PC-9 (cell line): ENCODE measurements around the gene AVL9. TPM values are rescaled to one million over a fixed set of nuclear protein-coding genes. Genes with fewer than 3 reads are reported as not detected.

Source experiments
- Bru-seq: library from RNA; stranded (reverse); fragments of 400-500 nt; gene quantifications from one replicate; lab custom pipeline; 2021; lab: Mats Ljungman, UMichigan
- BruChase-seq, 2 experiments: library from RNA; stranded (reverse); fragments of 400-500 nt; gene quantifications; one replicate each; lab custom pipeline; 2021; lab: Mats Ljungman, UMichigan
- BruUV-seq: library from RNA; stranded (reverse); fragments of 400-500 nt; replicated peaks from 2 replicates; lab custom pipeline; 2021; lab: Mats Ljungman, UMichigan
- CTCF ChIA-PET: fragments of 300-600 bp; sonication (Branson Sonifier 250); formaldehyde crosslinking; loops from one replicate; lab custom pipeline; 2022; ENCODE audit warnings: antibody characterized with exemption; lab: Charles Lee
- POLR2A ChIA-PET: fragments of 300-600 bp; sonication (Branson Sonifier 250); formaldehyde crosslinking; loops from one replicate; lab custom pipeline; 2022; ENCODE audit warnings: antibody characterized with exemption; ENCODE audit not compliant: unreplicated experiment; lab: Charles Lee
- DNase-seq, 2 experiments: peaks; one replicate each; pipeline versions ENCODE4 v3.0.0 to v3.0.0-alpha.2; 2015 to 2022; ENCODE audit warnings: mixed read lengths in 1 of 2
- H2AFZ ChIP-seq: fragments of 200-600 bp; sonication (generic); 2 replicates; pipeline ENCODE4 v1.8.1; 2017; ENCODE audit warnings: antibody characterized with exemption
- H3F3A ChIP-seq: fragments of 200-600 bp; sonication (generic); 2 replicates; pipeline ENCODE4 v1.8.1; 2017; ENCODE audit warnings: antibody characterized with exemption, mild to moderate bottlenecking, low read depth; ENCODE audit not compliant: insufficient read depth
- H3K27ac ChIP-seq: fragments of 200-600 bp; sonication (generic); 2 replicates; pipeline ENCODE4 v1.6.1; 2016; ENCODE audit warnings: mixed run types
- H3K27me3 ChIP-seq: fragments of 200-600 bp; sonication (generic); 2 replicates; pipeline ENCODE4 v1.6.1; 2016; ENCODE audit warnings: low read depth, mixed run types; ENCODE audit not compliant: insufficient read depth
- H3K36me3 ChIP-seq: fragments of 200-600 bp; sonication (generic); 2 replicates; pipeline ENCODE4 v1.6.1; 2016; ENCODE audit warnings: low read depth, mixed run types
- H3K4me1 ChIP-seq: fragments of 200-600 bp; sonication (generic); replicated peaks from 2 replicates; pipeline ENCODE4 v1.6.1; 2016; ENCODE audit warnings: mixed run types; ENCODE audit not compliant: insufficient read depth
- H3K4me2 ChIP-seq: fragments of 200-600 bp; sonication (generic); 2 replicates; pipeline ENCODE4 v1.6.1; 2017; ENCODE audit warnings: mixed run types
- H3K4me3 ChIP-seq: fragments of 200-600 bp; sonication (generic); 2 replicates; pipeline ENCODE4 v1.6.1; 2016; ENCODE audit warnings: mixed run types
- H3K79me2 ChIP-seq: fragments of 200-600 bp; sonication (generic); 2 replicates; pipeline ENCODE4 v1.6.1; 2017; ENCODE audit warnings: low read depth, mixed run types
- H3K9me2 ChIP-seq: fragments of 200-600 bp; sonication (generic); 2 replicates; pipeline ENCODE4 v1.8.1; 2017; ENCODE audit warnings: mild to moderate bottlenecking; ENCODE audit not compliant: insufficient read depth
- H3K9me3 ChIP-seq: fragments of 200-600 bp; sonication (generic); 2 replicates; pipeline ENCODE4 v1.8.1; 2016; ENCODE audit warnings: low read depth; ENCODE audit not compliant: insufficient read depth
- H4K20me1 ChIP-seq: fragments of 200-600 bp; sonication (generic); 2 replicates; pipeline ENCODE4 v1.8.1; 2017; ENCODE audit not compliant: insufficient read depth
- CTCF ChIP-seq: fragments of 200-600 bp; sonication (generic); conservative IDR thresholded peaks from 2 replicates; pipeline ENCODE4 v1.6.1; 2017; ENCODE audit warnings: mixed run types, antibody characterized with exemption, mild to moderate bottlenecking, moderate library complexity
- EZH2 ChIP-seq: fragments of 200-600 bp; sonication (generic); IDR thresholded peaks from 2 replicates; pipeline ENCODE4 v1.8.0; 2017; ENCODE audit warnings: antibody characterized with exemption, low read depth
- intact Hi-C: fragments of 100-400 bp; cut with micrococcal nuclease; formaldehyde crosslinking; loops from one replicate; pipeline ENCODE4 v1.10.0; 2022; ENCODE audit not compliant: unreplicated experiment
- long read RNA-seq: library from polyadenylated mRNA; stranded (forward); transcript quantifications from one replicate; pipeline ENCODE4 v2.0.0, GENCODE V29; 2022
- total RNA-seq: library from RNA; stranded (reverse); gene quantifications from 2 replicates; pipeline ENCODE4 v1.2.3, GENCODE V29; 2021

AVL9 gene
- total RNA-seq (57.1 and 68.8 TPM in 2 replicates), Bru-seq, nascent RNA (percentile 94 among the genes with signal in this experiment), BruChase-seq, experiment 1, labeled RNA remaining after a 2-hour chase (percentile 94 among the genes with signal in this experiment), BruChase-seq, experiment 2, labeled RNA remaining after a 6-hour chase (percentile 82 among the genes with signal in this experiment)
- long read RNA-seq, partial matches to known transcripts, result 2 of 13 reads
- long read RNA-seq, other reads (novel, unspliced or antisense), result 11 of 13 reads

GRCh38 chr7:32495298-32496051, at the start of gene AVL9:
TSS of gene AVL9 (plus strand) at chr7:32495489. CDS start at chr7:32495710, 221 bp downstream.
- H2AFZ ChIP-seq, result peak within 1 kb of the TSS; percentile 100
- peak; percentile 89 to 100 for DNase-seq
- no peaks in the 10 kb centered on the region for H3K9me2 ChIP-seq
- H4K20me1 ChIP-seq, result peaks cover 13% of the 10 kb centered on the region
- peaks cover 37% of the 10 kb centered on the region for H3K4me1 ChIP-seq
- H3K27me3 ChIP-seq, result no peaks in the 10 kb centered on the region
- H3K9me3 ChIP-seq, result peaks cover 3% of the 10 kb centered on the region; the same call in 1 of the 2 replicates
- ChIA-PET CTCF (interaction anchor here (0.6 to 0.7 kb wide), 3 partner anchors 351 to 1694 kb away, joined by 3 to 8 read pairs (median 5); no protein-coding TSS in a partner anchor), POLR2A (interaction anchor here (0.6 to 1.0 kb wide), 6 partner anchors 8 to 163 kb away, joined by 3 to 15 read pairs (median 5); no protein-coding TSS in a partner anchor)
- H3K27ac ChIP-seq, result peak within 1 kb of the TSS; percentile 80
- H3K4me3 ChIP-seq, result peak within 1 kb of the TSS; percentile 92
- no peak for TF ChIP-seq CTCF
- no peak for TF ChIP-seq EZH2
- BruUV-seq, result no TSS peak
- H3K36me3 ChIP-seq, result no peaks in the 10 kb centered on the region
- peak within 1 kb of the TSS; percentile 94 for H3K4me2 ChIP-seq
- H3K79me2 ChIP-seq, result peaks cover 58% of the 10 kb centered on the region
- peaks cover 19% of the 10 kb centered on the region for H3F3A ChIP-seq
- intact Hi-C loops, result loop anchor here (2.0 to 10.0 kb wide), 7 partner anchors 57 to 549 kb away; partner anchors contain the start of gene KBTBD2

- no TSS peak for BruUV-seq
- Histone ChIP-seq H3F3A (no peaks in the 10 kb centered on the region), H3K27me3 (peaks cover 67% of the 10 kb centered on the region), H4K20me1 (no peaks in the 10 kb centered on the region), H3K36me3 (no peaks in the 10 kb centered on the region), H3K9me2 (no peaks in the 10 kb centered on the region), H2AFZ (no peak overlapping the region), H3K27ac (no peak overlapping the region), H3K4me1 (no peaks in the 10 kb centered on the region), H3K79me2 (no peaks in the 10 kb centered on the region), H3K9me3 (no peaks in the 10 kb centered on the region), H3K4me3 (no peak overlapping the region), H3K4me2 (no peak overlapping the region)
- CTCF ChIA-PET, result no interaction called here
- POLR2A ChIA-PET, result no interaction called here
- no peak for DNase-seq
- intact Hi-C loops, result no loop called here
- no peak for TF ChIP-seq CTCF
- TF ChIP-seq EZH2, result no peak
Observed at GRCh38 chr7:32447218-32447617, 48.1 kb upstream of the AVL9 start.

- no peaks in the 10 kb centered on the region for H3F3A ChIP-seq
- POLR2A ChIA-PET, result no interaction called here
- H3K4me2 ChIP-seq, result peak overlapping the region; percentile 1; the same call in 1 of the 2 replicates
- CTCF ChIA-PET, result no interaction called here
- no peaks in the 10 kb centered on the region for H3K36me3 ChIP-seq
- DNase-seq, result no peak
- no peaks in the 10 kb centered on the region for H3K9me2 ChIP-seq
- intact Hi-C loops, result no loop called here
- H3K4me3 ChIP-seq, result no peak overlapping the region
- H3K79me2 ChIP-seq, result no peaks in the 10 kb centered on the region
- H3K9me3 ChIP-seq, result no peaks in the 10 kb centered on the region
- H2AFZ ChIP-seq, result no peak overlapping the region
- H4K20me1 ChIP-seq, result no peaks in the 10 kb centered on the region
- no peak overlapping the region for H3K27ac ChIP-seq
- H3K4me1 ChIP-seq, result no peaks in the 10 kb centered on the region
- TF ChIP-seq EZH2 (no peak), CTCF (no peak)
- BruUV-seq, result no TSS peak
- H3K27me3 ChIP-seq, result peaks cover 61% of the 10 kb centered on the region
Observed at GRCh38 chr7:32453341-32454011, 41.8 kb upstream of the AVL9 start.
